ENCODE measurements around the gene FGFBP3.
"Not testable (repeated sequence)": the region's sequence is repeated elsewhere in the genome, so short reads cannot be mapped to it uniquely, and the experiment has no call there.

The FGFBP3 gene

DNA sequence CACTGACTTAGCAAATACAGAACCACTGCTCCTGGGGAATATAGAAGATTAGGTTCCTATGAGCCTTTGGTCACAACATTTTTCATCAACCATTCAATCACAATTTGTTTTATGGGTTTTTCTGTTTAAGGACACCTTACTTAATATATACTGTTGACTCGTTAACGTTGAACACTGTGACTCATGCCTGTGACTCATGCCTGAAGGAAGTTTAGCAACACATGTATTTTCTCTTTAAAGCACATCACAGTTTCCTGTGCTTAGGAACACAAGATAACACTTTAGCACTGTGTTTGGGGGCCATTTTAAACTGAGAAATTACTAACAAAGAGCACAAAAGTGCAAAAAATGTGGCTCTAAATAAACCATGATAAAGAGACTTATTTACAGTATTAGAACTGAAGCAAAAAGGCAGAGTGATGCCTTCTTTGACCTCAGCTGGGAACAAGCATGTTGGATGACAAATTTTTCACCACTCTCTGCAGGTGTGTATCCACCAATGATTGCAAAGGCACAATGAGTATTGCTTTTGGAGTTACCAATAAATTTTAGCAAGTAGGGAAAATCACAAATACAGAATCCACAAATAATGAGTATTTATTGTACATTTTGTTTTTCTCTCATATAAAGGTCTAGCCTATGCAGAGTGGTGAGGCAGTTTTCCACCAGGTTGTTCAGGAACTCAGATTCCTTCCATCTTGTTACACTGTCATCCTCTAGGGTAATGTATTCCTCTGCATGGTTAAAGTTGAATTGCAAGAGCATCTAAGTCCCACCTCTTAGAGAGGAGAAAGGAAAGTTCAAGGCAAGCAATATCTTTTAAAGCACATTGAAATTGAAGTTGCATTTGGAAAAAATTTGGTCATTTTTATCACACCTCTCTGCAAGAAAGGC is 7.3 kb downstream of the FGFBP3 start:
- DNase-seq (ENCODE audit: low read depth), result peak; percentile 62

DNA sequence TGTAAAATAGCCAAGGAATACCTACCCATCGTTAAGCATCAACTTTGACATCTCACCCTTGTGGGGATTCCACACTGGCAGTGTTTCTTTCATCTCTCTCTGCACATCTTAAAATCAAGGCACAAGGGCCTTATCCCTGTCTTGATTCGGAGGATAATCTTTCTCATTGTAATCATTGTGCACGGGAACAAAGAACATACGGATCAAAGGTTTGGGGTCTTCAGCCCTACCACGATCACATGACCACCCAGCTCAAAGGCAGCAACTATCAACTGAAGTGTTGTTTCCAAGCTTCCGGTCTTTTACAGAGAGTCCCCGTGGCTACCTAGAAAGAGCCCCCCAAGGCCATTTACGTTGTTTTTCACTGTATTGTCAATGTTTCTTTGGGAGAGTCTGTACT is 11.9 kb downstream of the FGFBP3 start:
- DNase-seq (ENCODE audit: low read depth), result no peak

DNA sequence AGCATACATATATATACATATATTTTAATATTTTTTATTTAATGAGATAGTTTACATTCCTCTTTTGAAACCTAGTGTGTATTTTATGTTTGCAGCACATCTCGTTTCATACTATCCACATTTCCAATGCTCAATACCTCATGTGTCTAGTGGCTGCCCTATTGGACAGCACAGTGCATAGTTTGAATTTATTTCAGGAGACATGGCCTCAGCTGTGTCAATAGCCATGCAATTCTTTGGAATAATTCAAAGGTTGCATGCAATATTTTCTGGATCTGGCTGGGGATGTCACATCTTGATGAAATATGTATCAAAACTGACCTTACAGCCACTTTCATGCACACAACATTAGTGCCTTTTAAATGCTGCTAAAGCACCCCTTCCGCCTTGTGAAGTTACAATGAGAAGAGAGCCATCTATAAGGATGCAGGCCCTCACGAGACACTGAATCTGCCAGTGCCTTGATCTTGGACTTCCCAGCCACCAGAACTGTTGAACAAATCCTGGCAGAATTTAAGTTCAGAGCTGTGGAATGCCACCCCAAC is 13.0 kb downstream of the FGFBP3 start:
- DNase-seq (ENCODE audit: low read depth), result no peak

DNA sequence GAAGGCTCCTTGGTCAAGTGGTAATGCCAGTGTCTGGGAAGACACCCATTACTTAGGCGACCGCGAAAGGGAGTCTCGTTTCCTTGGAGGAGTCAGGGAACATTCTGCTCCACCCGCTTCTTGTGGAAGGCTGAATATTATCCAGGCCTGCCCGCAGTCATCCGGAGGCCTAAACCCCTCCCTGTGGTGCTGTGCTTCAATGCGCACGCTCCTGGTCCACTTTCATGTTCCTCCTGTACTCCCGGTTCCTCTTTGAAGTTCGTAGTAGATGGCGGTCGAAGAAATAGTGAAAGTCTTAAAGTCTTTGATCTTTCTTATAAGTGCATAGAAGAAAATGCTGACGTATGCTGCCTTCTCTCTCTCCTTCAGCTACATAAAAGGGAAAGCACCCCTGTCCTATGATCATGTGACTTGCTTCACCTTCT is 15.0 kb downstream of the FGFBP3 start:
- not testable (repeated sequence) for DNase-seq (ENCODE audit: low read depth)

DNA sequence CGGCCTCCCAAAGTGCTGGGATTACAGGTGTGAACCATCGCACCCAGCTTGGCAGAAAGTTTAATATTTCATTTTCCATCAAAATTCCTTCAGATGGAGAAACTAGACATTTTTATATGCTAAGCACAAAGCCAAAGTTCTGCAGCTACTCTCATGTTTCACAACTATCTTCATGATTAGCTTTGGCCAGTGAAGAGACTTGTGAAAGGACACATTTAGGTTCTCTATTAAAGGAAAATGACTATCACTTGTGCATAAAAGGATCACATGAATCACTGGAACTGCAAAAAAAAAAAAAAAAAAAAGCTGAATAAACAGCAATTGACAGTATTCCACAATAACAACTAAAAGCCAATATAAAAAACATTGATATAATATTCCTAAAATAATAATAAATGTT is 16.2 kb downstream of the FGFBP3 start:
- DNase-seq (ENCODE audit: low read depth), result no peak

DNA sequence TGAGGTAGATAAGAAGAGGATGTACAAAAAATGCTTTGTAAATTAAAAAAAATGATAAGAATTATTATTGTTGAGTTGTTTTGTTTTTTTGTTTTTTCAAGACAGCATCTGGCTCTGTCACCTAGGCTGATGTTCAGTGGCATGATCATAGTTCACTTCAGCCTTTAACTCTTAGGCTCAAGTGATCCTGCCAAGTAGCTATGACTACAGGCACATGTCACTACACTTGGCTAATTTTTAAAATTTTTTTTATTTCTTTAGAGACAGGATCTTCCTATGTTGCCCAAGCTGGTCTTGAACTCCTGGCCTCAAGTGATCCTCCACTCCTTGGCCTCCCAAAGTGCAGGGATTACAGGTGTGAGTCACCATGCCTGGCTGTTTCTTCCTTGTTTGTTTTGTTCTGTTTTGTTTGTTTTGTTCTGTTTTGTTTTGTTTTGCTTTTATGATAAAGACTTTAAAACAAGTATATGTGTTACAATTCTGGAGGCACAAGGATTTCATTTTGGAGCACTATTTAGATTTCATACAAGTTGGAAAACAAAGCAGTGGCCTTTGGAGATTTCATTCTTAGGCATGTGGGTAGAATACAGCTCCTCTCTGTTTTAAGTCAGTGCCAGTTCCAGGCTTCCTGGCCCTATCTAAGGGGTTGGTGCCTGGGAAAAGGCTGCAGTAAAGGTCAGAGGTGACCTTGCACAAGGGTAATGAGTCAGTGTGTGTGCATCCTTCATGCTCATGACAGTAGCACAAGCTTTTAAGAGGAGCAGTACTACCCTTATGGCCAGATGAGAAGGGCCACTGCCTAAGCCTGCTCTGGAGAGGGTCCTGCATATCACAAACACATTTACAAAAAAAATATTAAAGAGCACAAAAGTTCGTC is 17.9 kb downstream of the FGFBP3 start:
- no peak for DNase-seq (ENCODE audit: low read depth)

- no peak for DNase-seq (ENCODE audit: low read depth)
Measured at GRCh38 chr10:91887272-91888076, 21.8 kb downstream of the FGFBP3 start.

DNA sequence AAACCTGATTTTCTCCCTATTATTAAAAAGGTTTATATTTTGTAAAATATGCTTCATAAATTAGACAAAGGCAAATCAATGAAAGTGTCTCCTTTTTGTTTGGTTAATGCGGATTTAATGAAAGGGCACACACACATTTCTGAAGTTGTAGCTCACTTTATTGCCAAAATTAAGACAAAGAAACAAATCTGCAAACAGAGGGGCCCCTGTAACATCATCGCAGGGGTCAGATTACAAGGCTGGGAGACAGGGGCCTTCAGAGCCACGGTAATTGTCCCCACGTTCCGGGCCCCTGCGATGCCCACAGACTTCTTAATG is 22.4 kb downstream of the FGFBP3 start:
- no peak for DNase-seq (ENCODE audit: low read depth)

DNA sequence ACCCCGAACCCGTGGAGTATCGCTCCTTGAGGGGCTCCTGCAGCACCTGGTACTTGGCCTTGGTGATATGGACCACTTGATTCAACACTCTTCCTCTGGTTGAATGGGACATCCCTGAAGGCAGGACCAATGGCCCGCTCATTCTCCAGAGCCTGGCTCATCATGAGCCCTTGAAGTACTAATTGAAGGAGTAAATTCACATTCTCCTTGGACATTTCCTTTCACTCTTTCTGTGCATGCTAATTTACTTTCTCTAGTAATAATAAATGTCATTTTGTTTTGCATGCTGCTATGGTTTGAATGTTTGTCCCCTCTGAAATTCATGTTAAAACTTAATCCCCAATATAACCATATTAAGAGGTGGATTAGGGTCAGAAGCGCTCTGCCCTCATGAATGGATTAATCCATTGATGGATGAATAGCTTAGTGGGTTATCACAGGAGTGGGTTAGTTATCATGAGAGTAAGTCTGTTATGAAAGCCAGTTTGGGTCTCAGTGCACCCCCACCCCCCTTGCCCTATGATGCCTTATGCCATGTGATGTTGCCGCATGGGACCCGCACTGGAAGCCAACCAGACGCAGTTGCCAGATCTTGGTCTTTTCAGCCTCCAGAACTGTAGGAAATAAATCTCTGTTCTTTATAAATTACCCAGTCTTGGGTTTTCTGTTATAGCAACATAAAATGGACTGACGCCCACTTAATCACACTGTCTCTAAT is 23.8 kb downstream of the FGFBP3 start:
- DNase-seq (ENCODE audit: low read depth), result no peak

GRCh38 chr10:91884536-91884935 is 24.8 kb downstream of the FGFBP3 start:
- DNase-seq (ENCODE audit: low read depth), result no peak

DNA sequence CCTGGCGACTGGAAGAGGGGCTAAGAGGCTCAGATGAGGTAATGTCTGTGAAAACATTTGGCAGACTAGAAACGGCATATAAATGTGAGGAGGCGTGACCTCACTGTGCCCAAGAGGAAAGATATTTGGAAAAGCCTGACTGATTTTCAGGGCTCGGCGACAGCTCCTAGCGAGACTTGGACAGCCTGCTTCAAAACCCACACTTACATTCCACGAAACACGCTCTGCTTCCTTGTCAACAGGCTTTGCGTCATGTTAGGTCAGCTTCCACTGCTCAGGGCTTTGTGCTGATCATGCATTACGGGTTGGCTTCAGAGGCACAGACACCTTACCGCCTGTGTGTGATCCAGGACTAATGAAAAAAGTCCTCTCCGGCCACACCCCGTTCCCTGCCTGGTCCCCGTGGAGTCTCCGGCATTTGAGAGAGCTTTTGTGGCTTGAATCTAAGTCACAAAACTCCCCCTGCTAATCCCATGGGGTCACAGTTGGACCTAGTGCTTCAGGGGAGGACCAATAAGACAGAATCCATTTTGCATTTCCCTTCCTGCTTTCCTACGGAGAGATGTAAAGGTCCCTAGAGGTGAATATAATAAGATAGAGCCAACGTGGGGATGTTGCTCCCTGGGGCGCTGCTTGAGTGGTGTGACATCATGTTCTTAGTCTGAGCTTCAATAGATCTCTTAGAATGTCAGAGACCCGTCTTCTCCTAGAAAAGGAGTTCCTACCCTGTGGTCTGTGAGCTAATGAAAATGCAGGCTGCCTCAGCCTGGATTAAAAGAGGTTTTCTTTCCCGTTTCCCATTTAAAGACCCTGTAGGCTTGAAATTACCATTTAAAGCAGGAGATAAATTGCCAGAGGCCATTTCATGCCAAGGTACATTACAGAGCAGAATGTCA is 25.5 kb downstream of the FGFBP3 start:
- DNase-seq (ENCODE audit: low read depth), result no peak

DNA sequence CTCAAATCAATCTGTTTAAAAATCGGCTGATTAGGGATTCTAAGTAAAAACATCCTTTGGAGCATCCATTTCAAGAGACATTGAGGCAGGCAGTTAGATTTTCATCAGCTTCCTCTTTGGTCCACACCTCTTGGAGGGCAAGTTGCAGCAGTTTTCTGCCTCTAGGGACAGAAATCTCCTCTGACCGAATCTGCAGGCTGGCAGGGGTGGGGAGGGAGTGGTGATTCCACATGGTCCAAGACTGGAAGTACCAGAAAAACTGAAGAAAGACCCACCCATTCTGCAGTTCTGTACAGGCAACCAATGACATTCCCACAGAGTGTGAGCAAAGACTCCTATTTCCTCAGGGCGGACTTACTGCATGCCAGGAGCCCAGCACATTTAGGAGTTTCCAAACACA is 29.0 kb downstream of the FGFBP3 start:
- DNase-seq (ENCODE audit: low read depth), result no peak

DNA sequence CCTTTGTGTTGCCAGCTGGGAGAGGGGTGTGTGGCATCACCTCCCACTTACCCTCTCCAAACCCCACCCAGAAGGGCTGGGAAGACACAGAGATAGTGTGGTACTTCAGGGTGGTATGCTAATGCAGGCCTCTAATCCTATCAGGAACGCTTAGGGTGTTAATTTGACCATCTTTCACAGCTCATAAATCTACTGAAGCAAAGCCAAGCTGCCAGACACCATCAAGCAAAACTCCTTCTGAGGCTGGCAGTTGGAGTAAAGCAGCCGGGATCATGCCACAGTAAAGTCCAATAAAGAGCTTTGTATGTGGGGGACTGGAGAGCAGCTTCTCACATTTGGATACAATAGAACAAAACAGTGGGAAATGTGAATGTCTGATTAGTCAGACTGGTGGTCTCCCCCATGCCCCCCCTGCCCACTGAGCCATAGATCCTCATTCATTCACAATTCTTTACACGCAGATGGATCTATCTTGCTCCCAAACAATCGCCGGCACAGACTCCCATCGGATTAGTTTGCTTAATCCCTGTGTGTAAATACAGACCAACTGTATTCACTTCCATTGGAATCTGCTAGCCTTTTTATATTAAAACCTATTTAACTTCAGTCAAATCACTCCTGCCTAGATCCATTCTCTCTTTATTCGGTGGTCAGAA is 29.6 kb downstream of the FGFBP3 start:
- DNase-seq (ENCODE audit: low read depth), result no peak

DNA sequence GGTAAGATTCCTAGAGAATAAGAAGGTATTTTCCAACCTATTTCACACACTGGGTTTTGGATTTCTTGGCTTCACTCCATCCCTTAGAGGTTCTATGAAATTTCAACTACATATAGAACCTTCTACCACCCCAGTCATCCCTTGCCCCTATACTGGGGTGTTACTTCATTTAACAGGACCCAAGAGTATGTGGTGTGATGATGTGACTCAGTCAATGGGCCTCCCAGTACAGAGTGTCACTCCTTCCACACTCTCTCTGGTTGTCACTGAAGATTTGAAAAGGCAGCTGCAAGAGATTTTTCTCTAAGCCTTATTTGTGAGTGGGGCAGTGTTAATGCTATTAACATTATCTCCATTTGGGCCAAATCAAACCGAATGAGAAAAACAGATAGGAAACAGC is 33.5 kb downstream of the FGFBP3 start:
- no peak for DNase-seq (ENCODE audit: low read depth)

DNA sequence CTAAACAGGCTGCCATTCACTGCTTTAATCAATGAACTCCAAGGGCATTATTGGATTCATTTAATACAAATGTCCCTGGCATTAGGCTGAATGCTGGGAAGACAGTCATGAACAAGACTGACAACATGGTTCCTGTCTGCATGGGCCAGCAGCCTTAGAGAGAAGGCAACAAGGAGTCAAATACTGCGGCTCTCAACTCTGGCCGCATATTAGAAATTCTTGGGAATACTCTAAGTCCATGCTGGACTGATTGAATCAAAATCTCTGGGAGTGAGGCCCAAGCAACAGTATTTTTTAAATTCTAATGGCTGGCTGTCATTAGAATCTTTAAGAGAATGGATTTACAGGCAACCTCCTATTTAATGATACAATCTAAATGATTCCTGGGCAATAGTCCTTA is 34.1 kb downstream of the FGFBP3 start:
- DNase-seq (ENCODE audit: low read depth), result no peak

DNA sequence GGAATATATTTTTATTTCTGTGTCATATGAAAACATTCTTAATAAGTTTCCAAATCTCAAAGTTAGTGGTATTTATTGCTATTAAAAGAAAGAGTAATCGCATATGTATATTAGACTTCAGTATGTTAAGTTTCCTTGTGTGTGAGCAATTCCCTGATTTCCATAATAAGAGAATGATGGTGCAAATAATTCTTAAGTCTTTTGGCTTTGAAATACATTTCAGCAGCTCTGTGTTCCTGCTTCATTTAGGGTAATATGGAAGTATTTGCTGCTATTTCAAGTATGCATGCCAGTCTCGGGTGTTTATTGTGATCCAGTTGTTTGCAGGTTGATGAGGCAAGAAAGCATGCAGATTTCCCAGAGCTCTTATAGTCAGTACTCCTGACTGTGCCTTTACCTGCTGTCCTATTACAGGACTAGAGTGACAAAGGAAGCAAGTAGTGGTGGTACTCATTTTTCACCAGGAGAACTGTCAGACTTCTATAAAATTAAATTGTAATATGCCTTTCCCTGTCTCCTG is 43.7 kb downstream of the FGFBP3 start:
- no peak for DNase-seq (ENCODE audit: low read depth)

DNA sequence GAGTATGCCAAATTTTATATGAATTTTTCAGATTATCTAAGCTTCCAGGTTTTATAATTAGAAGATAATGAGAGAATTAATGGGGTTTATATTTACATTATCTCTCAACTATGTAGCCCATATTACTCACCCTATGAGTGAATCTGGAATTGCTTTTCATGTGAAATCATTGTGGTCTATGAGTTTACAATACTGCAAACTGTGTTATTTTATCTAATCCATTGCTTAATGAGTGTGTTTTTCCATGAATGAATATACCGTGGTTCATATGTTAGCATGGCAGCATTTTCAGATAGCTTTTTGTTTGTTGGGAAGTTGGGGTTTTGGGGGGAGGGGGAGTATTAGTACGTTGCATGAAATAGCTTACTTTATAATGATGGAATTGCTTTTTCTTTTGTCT is 44.5 kb downstream of the FGFBP3 start:
- DNase-seq (ENCODE audit: low read depth), result no peak

DNA sequence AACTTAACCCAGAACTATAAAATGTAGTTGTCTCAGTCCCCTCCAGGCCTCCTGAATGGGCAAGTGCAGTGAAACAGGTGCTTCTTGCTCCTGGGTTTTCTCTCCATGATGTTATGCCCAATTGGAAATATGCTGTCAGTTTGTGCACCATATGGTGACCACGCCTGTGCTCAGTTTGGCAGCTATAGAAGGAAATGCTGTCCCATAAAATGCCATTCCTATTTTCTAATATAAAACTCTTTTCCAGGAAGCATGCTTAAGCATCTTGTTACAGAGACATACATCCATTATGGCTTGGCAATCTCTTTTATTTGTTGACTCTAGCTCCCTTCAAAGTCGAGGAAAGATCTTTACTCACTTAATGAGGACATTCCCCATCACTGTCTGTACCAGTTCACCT is 45.2 kb downstream of the FGFBP3 start:
- DNase-seq (ENCODE audit: low read depth), result no peak

DNA sequence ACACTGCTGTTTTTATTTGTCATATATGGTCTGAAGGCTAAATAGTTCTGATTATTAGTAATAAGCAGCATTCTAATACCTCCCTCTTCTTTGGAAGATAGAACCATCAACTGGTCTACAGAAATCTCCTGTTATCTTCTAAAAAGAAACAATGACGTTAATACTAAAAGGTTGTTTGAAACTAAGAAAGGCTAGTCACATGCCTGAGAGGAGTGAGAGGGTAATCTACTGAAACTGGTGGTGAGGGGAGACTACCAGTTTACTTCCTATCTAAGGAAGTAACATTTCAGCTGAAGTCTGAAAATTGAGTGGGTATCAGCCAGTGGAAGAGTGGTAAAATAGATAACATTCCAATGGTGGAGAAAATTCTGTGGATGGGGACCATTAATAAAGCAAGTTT is 48.4 kb downstream of the FGFBP3 start:
- no peak for DNase-seq (ENCODE audit: low read depth)

DNA sequence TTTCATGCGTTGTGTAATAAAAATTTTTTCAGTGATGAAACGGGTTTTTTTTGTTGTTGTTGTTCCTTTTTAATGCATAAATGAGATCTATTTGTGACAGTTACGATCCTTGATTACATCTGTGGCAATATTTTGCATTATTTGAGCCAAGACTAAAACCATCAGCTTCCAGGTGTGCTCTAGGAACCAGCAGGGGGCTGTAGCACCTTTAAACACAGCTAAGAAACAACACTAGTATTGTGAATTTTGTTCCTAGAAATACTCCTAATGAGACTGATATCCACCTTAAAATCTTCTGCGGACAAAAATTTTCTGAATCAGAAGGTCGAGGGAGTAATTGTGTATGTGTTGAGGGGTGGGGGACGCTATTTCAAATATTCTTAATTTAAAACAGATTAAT is 52.6 kb downstream of the FGFBP3 start:
- DNase-seq (ENCODE audit: low read depth), result no peak

Measured in activated T-cell treated with anti-CD3 and anti-CD28 coated beads for 24 hours (primary cell).